ENCODE data around the gene ANO6.
"Not testable (repeated sequence)": the region's sequence is repeated elsewhere in the genome, so short reads cannot be mapped to it uniquely, and the experiment has no call there.

Gene ANO6

DNA sequence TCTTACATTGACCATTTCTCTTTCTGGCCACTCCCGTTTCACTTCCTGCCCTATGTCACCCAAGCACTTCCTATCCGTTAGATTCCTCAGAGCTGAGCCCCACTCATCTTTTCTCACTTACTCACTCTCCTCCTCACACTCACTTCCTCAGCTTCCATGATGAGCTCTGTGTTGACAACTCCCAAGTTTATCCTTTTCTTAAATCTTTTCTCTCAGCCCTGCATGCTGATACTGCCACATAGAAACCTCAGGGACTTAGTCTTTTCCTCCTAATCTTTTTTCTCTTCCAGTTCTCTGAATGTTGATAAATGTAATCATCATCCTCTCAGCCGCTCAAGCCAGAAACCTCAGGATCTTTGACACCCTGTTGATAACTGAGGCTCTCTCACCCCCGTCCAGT, 99.6 kb downstream of the ANO6 start:
- no peaks in the 10 kb centered on the region for H3K4me1 Mint-ChIP-seq
- peaks cover 41% of the 10 kb centered on the region for H3K36me3 Mint-ChIP-seq (ENCODE audit: low read depth)
- TF ChIP-seq, protein P1, sequence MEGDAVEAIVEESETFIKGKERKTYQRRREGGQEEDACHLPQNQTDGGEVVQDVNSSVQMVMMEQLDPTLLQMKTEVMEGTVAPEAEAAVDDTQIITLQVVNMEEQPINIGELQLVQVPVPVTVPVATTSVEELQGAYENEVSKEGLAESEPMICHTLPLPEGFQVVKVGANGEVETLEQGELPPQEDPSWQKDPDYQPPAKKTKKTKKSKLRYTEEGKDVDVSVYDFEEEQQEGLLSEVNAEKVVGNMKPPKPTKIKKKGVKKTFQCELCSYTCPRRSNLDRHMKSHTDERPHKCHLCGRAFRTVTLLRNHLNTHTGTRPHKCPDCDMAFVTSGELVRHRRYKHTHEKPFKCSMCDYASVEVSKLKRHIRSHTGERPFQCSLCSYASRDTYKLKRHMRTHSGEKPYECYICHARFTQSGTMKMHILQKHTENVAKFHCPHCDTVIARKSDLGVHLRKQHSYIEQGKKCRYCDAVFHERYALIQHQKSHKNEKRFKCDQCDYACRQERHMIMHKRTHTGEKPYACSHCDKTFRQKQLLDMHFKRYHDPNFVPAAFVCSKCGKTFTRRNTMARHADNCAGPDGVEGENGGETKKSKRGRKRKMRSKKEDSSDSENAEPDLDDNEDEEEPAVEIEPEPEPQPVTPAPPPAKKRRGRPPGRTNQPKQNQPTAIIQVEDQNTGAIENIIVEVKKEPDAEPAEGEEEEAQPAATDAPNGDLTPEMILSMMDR (IDR thresholded peaks at IDR 0.05; ENCODE audit: unreplicated experiment in 3 of 3): no peak
- no peaks in the 10 kb centered on the region for H3K27me3 Mint-ChIP-seq (ENCODE audit: low read depth)
- H3K4me3 Mint-ChIP-seq: no peak overlapping the region
- H3K9me3 Mint-ChIP-seq: peaks cover 26% of the 10 kb centered on the region
- no peak overlapping the region for H3K27ac Mint-ChIP-seq

DNA sequence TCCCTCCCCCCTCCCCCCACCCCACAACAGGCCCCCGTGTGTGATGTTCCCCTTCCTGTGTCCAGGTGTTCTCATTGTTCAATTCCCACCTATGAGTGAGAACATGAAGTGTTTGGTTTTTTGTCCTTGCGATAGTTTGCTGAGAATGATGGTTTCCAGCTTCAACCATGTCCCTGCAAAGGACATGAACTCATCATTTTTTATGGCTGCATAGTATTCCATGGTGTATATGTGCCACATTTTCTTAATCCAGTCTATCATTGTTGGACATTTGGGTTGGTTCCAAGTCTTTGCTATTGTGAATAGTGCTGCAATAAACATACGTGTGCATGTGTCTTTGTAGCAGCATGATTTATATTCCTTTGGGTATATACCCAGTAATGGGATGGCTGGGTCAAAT, 101.4 kb downstream of the ANO6 start:
- peaks cover 50% of the 10 kb centered on the region for H3K36me3 Mint-ChIP-seq (ENCODE audit: low read depth)
- H3K4me1 Mint-ChIP-seq; H3K4me3 Mint-ChIP-seq; H3K27me3 Mint-ChIP-seq (ENCODE audit: low read depth); H3K27ac Mint-ChIP-seq: not testable (repeated sequence)
- peaks cover 28% of the 10 kb centered on the region for H3K9me3 Mint-ChIP-seq

DNA sequence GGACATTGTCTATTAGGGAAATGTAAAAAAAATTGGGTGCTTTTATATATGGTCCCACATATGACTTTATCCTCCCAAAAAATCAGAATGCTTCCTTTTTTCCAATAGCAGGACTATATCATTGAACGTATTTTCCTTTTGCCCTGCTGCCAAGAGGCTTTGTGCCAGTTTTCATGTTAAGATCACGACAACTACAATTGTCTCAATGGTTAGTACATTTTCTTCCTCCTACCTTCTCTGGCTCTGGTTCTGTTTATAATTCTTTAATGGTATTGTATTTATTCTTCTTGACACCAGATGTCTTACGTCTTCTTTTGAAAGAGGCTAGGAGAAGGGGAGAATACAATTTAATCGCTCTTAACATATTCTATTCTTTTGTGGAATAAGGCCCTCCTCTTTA, 106.9 kb downstream of the ANO6 start:
- Mint-ChIP-seq H3K36me3 (ENCODE audit: low read depth) (peaks cover 30% of the 10 kb centered on the region), H3K4me3 (no peak overlapping the region), H3K4me1 (peaks cover 7% of the 10 kb centered on the region), H3K9me3 (peaks cover 18% of the 10 kb centered on the region), H3K27ac (no peak overlapping the region), H3K27me3 (ENCODE audit: low read depth) (no peaks in the 10 kb centered on the region)
- TF ChIP-seq, protein P1 (IDR thresholded peaks at IDR 0.05; ENCODE audit: unreplicated experiment in 3 of 3): no peak

DNA sequence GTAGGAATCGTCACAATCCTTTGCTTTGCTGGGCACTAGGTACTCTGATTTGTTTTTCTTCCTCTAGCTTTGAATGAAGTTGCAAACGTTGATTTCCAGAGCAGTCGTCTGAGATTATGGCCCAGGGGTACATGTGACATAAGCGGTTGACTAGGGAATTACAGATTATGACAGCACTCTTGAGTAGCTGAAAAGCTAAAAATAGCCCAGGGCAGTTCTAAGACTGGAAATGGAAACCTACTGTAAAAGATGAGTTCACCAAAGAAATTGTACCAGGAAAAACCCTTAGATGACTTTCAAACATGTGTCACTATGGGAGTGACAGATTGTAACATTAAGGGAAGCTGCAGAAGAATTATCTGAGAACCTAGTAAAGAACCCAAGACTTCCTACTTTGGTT, 108.5 kb downstream of the ANO6 start:
- TF ChIP-seq, protein P1 (IDR thresholded peaks at IDR 0.05; ENCODE audit: unreplicated experiment in 3 of 3): no peak
- peaks cover 11% of the 10 kb centered on the region for H3K9me3 Mint-ChIP-seq
- H3K27ac Mint-ChIP-seq: no peak overlapping the region
- H3K27me3 Mint-ChIP-seq (ENCODE audit: low read depth): no peaks in the 10 kb centered on the region
- H3K4me1 Mint-ChIP-seq: peaks cover 7% of the 10 kb centered on the region
- no peak overlapping the region for H3K4me3 Mint-ChIP-seq
- H3K36me3 Mint-ChIP-seq (ENCODE audit: low read depth): peaks cover 21% of the 10 kb centered on the region

DNA sequence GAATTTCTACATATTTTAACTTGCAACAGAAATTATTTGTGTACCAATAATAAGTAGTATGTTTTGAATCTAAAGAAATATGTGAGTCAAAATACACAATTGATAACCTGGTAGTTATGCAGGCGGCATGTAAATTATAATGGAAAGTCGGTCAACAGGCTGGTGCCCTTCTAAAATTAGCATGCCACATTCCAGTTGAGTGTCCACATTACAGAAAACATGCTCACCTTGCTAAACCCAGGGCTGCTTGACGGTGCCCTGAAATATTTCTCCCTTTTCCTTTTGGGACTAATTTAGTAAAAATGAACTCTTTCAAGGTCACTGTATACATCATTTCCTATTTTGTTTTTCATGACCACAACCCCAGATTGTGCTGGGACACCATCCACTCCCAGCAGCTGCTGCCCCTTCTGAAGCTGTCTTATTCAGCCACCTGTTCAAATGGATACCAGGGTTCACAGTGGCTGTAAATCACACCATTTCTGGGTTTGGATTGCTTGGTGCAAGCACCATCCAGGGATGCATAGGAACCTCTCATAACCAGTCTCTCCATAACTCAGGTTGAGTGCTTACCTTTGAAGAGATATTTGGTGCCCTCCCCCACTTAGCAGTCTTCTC, 110.6 kb downstream of the ANO6 start:
- H3K4me3 Mint-ChIP-seq: no peak overlapping the region
- peaks cover 7% of the 10 kb centered on the region for H3K4me1 Mint-ChIP-seq
- H3K9me3 Mint-ChIP-seq: no peaks in the 10 kb centered on the region
- H3K36me3 Mint-ChIP-seq (ENCODE audit: low read depth): peaks cover 5% of the 10 kb centered on the region
- TF ChIP-seq, protein P1 (IDR thresholded peaks at IDR 0.05; ENCODE audit: unreplicated experiment in 3 of 3): no peak
- no peaks in the 10 kb centered on the region for H3K27me3 Mint-ChIP-seq (ENCODE audit: low read depth)
- H3K27ac Mint-ChIP-seq: no peak overlapping the region

DNA sequence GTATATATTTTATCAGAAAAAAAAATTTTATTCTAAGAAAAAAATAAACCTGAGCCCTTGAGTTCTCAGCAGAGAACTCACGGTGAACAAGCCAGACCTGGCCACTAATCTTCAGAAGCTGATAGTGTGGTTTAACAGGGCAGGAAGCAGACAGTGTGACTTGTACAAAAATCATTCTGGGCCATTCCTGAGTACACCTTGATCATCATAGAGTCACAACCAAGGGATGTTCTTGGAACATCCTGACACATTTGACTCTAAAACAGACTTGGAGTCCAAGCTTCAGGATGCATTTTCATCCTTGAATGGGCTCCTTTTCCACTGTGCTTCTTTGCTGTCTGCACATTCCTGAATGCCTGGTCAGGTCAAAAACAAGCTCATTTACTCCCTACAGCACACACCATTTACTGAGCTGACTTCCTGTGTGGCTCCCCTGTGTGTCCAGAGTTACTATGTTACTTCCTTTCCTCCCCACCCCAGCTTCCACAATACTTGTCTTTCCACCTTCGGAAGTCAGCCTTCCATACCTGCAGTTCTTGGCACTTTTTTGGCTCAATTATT, 112.0 kb downstream of the ANO6 start:
- TF ChIP-seq, protein P1 (IDR thresholded peaks at IDR 0.05; ENCODE audit: unreplicated experiment in 3 of 3): no peak
- no peak overlapping the region for H3K4me3 Mint-ChIP-seq
- H3K27ac Mint-ChIP-seq: no peak overlapping the region
- no peaks in the 10 kb centered on the region for H3K27me3 Mint-ChIP-seq (ENCODE audit: low read depth)
- peaks cover 7% of the 10 kb centered on the region for H3K4me1 Mint-ChIP-seq
- H3K9me3 Mint-ChIP-seq: no peaks in the 10 kb centered on the region
- peaks cover 7% of the 10 kb centered on the region for H3K36me3 Mint-ChIP-seq (ENCODE audit: low read depth)
